ENCODE measurements around the gene KYAT1. TPM values are rescaled to one million over a fixed set of nuclear protein-coding genes. Genes with fewer than 3 reads are reported as not detected.
A peak's percentile ranks its signal among the peaks of the same experiment; 100 is the strongest.
"Not testable (repeated sequence)": the region's sequence is repeated elsewhere in the genome, so short reads cannot be mapped to it uniquely, and the experiment has no call there.

The KYAT1 gene
- polyA plus RNA-seq, 1 donor (not counting 4 experiments of a cell fraction or from before 2014, with no cell fraction given) = 10.9 TPM

- H3K4me2 ChIP-seq (ENCODE audit: control insufficient read depth, extremely low read depth, insufficient read depth, low read depth, low read length) = no peak overlapping the region
- H3K9me3 ChIP-seq (ENCODE audit: control insufficient read depth, low read depth, low read length) = no peaks in the 10 kb centered on the region
- H3K9ac ChIP-seq (ENCODE audit: control insufficient read depth, extremely low read depth, insufficient read depth, low read length) = no peak overlapping the region
- H3K4me3 ChIP-seq (ENCODE audit: control insufficient read depth in 2 of 3, extremely low read depth in 1 of 3, insufficient read depth in 2 of 3, low read depth in 1 of 3, low read length in 3 of 3) = no peak overlapping the region
- H4K20me1 ChIP-seq (ENCODE audit: control insufficient read depth, extremely low read depth, insufficient read depth, low read length) = peaks cover 4% of the 10 kb centered on the region
- no peak for FAIRE-seq
- no peak overlapping the region for H2AFZ ChIP-seq (ENCODE audit: control insufficient read depth, low read length)
- TF ChIP-seq CTCF (optimal IDR thresholded peaks at IDR 0.05 in 1 of 3, IDR thresholded peaks at IDR 0.05 in 1 of 3, conservative IDR thresholded peaks at IDR 0.05 in 1 of 3; ENCODE audit: extremely low read depth in 1 of 3, insufficient read depth in 2 of 3, low read length in 3 of 3) (no peak), EZH2 (IDR thresholded peaks at IDR 0.05; ENCODE audit: low read length) (no peak)
- no peak overlapping the region for H3K27ac ChIP-seq (ENCODE audit: control insufficient read depth, insufficient read depth, low read length)
- H3K27me3 ChIP-seq (ENCODE audit: control insufficient read depth, extremely low read depth, insufficient read depth, low read length) = no peaks in the 10 kb centered on the region
- peaks cover 0 to 3% of the 10 kb centered on the region in 2 experiments for H3K36me3 ChIP-seq (ENCODE audit: control insufficient read depth in 2 of 2, extremely low read depth in 1 of 2, insufficient read depth in 2 of 2, low read length in 2 of 2)
- no peak for DNase-seq (ENCODE audit: low read depth, low spot score)
- H3K4me1 ChIP-seq (ENCODE audit: control insufficient read depth, extremely low read depth, insufficient read depth, low read length) = peaks cover 18% of the 10 kb centered on the region
- dilution Hi-C loops (cut with MboI; ENCODE audit: extremely low pct_ligation_motif_present, low sequenced_read_pairs) = no loop called here
- peaks cover 5% of the 10 kb centered on the region for H3K9me1 ChIP-seq (ENCODE audit: control insufficient read depth, extremely low read depth, insufficient read depth, low read length)
- no peaks in the 10 kb centered on the region for H3K79me2 ChIP-seq (ENCODE audit: control insufficient read depth, insufficient read depth, low read length)
These were observed 35.1 kb downstream of the KYAT1 start for GRCh38 chr9:128846680-128847030.

DNA sequence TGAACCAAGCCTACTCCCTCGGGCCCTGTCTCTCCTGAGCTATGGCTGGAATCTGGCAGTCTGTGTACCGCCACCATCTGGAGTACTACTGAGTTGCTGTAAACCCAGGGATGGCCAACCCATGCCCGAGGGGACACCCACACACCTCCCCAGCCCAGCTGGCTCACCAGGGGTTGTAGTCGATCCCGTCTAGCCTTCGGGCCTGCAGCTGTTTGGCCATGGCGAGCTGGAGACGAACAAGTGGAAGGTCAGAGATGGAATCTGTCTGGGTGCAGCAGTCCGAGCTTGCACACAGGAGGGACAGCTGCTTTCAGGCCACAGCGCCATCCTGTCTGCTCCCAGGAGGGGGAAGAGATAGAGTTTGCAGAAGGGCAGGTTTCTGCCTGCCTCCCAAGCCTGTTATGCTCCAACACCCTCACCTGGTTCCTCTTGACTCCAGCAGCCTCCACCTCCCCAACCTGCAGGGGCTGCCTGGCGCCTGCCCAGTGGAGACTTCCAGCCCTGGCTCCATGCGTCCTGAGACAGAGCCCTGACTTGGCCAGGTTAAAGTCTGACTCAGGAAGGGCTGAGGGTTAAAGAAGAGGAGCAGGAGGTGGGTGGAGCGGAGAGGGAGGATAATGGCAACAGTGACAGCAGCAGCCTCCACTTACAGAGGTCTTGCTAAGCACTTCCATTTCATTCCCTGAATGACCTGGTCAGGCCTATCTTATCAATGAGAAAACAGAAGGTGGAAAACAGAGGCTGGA lies 36.4 kb downstream of the KYAT1 start:
- peak overlapping the region; percentile 12 for H2AFZ ChIP-seq (ENCODE audit: control insufficient read depth, low read length)
- no peaks in the 10 kb centered on the region for H3K79me2 ChIP-seq (ENCODE audit: control insufficient read depth, insufficient read depth, low read length)
- dilution Hi-C loops (cut with MboI; ENCODE audit: extremely low pct_ligation_motif_present, low sequenced_read_pairs) = no loop called here
- DNase-seq (ENCODE audit: low read depth, low spot score) (no peak), FAIRE-seq (no peak)
- H4K20me1 ChIP-seq (ENCODE audit: control insufficient read depth, extremely low read depth, insufficient read depth, low read length) = peaks cover 4% of the 10 kb centered on the region
- H3K9ac ChIP-seq (ENCODE audit: control insufficient read depth, extremely low read depth, insufficient read depth, low read length) = no peak overlapping the region
- no peaks in the 10 kb centered on the region for H3K9me3 ChIP-seq (ENCODE audit: control insufficient read depth, low read depth, low read length)
- no peak overlapping the region for H3K27ac ChIP-seq (ENCODE audit: control insufficient read depth, insufficient read depth, low read length)
- H3K27me3 ChIP-seq (ENCODE audit: control insufficient read depth, extremely low read depth, insufficient read depth, low read length) = no peaks in the 10 kb centered on the region
- peak; percentile 70 to 82 (median 70) for TF ChIP-seq CTCF (optimal IDR thresholded peaks at IDR 0.05 in 1 of 3, IDR thresholded peaks at IDR 0.05 in 1 of 3, conservative IDR thresholded peaks at IDR 0.05 in 1 of 3; ENCODE audit: extremely low read depth in 1 of 3, insufficient read depth in 2 of 3, low read length in 3 of 3)
- TF ChIP-seq EZH2 (IDR thresholded peaks at IDR 0.05; ENCODE audit: low read length) = no peak
- peak overlapping the region in 1 of 3 experiments; percentile 8 for H3K4me3 ChIP-seq (ENCODE audit: control insufficient read depth in 2 of 3, extremely low read depth in 1 of 3, insufficient read depth in 2 of 3, low read depth in 1 of 3, low read length in 3 of 3)
- H3K4me2 ChIP-seq (ENCODE audit: control insufficient read depth, extremely low read depth, insufficient read depth, low read depth, low read length) = peak overlapping the region; percentile 65
- H3K36me3 ChIP-seq (ENCODE audit: control insufficient read depth in 2 of 2, extremely low read depth in 1 of 2, insufficient read depth in 2 of 2, low read length in 2 of 2) = peaks cover 0 to 3% of the 10 kb centered on the region in 2 experiments
- H3K4me1 ChIP-seq (ENCODE audit: control insufficient read depth, extremely low read depth, insufficient read depth, low read length) = peaks cover 18% of the 10 kb centered on the region
- H3K9me1 ChIP-seq (ENCODE audit: control insufficient read depth, extremely low read depth, insufficient read depth, low read length) = peaks cover 5% of the 10 kb centered on the region

DNA sequence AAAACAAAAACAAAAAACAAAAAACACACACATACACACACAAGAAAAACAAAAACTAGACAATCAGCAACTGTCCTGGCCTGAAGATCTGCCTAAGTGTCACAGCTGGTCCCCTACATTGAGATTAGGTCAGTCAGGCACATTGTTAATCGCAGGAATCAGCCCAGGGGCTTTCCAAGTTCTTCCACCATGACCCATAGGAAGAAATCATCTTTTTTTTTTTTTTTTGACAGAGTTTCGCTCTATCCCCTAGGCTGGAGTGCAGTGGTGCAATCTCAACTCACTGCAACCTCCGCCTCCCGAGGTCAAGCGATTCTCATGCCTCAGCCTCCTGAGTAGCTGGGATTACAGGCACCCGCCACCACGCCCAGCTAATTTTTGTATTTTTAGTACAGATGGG lies 38.6 kb downstream of the KYAT1 start:
- H3K4me2 ChIP-seq (ENCODE audit: control insufficient read depth, extremely low read depth, insufficient read depth, low read depth, low read length); H3K79me2 ChIP-seq (ENCODE audit: control insufficient read depth, insufficient read depth, low read length); H3K36me3 ChIP-seq (ENCODE audit: control insufficient read depth in 2 of 2, extremely low read depth in 1 of 2, insufficient read depth in 2 of 2, low read length in 2 of 2); H3K9me1 ChIP-seq (ENCODE audit: control insufficient read depth, extremely low read depth, insufficient read depth, low read length); FAIRE-seq; DNase-seq (ENCODE audit: low read depth, low spot score); H3K27ac ChIP-seq (ENCODE audit: control insufficient read depth, insufficient read depth, low read length); H3K9me3 ChIP-seq (ENCODE audit: control insufficient read depth, low read depth, low read length); H4K20me1 ChIP-seq (ENCODE audit: control insufficient read depth, extremely low read depth, insufficient read depth, low read length); H2AFZ ChIP-seq (ENCODE audit: control insufficient read depth, low read length); H3K9ac ChIP-seq (ENCODE audit: control insufficient read depth, extremely low read depth, insufficient read depth, low read length); dilution Hi-C loops (cut with MboI; ENCODE audit: extremely low pct_ligation_motif_present, low sequenced_read_pairs); H3K27me3 ChIP-seq (ENCODE audit: control insufficient read depth, extremely low read depth, insufficient read depth, low read length); H3K4me3 ChIP-seq (ENCODE audit: control insufficient read depth in 2 of 3, extremely low read depth in 1 of 3, insufficient read depth in 2 of 3, low read depth in 1 of 3, low read length in 3 of 3): not testable (repeated sequence)
- H3K4me1 ChIP-seq (ENCODE audit: control insufficient read depth, extremely low read depth, insufficient read depth, low read length) = peaks cover 18% of the 10 kb centered on the region

All from keratinocyte (primary cell).